H9 (cell line): ENCODE measurements around the gene IGFBP4. TPM values are rescaled to one million over a fixed set of nuclear protein-coding genes. Genes with fewer than 3 reads are reported as not detected.
A peak's percentile ranks its signal among the peaks of the same experiment; 100 is the strongest.

Experiments
- DNase-seq: peaks from one replicate; pipeline ENCODE4 v3.0.0-alpha.2; 2017
- H2AFZ ChIP-seq: one replicate; pipeline ENCODE4 v1.6.1; 2013; ENCODE audit warnings: mild to moderate bottlenecking, low read length, control low read depth, moderate library complexity
- H2AK5ac ChIP-seq: 2 replicates; pipeline ENCODE4 v1.6.1; 2013; ENCODE audit warnings: low read length, control low read depth, mixed read lengths; ENCODE audit not compliant: insufficient read length
- H2BK120ac ChIP-seq: one replicate; pipeline ENCODE4 v1.6.1; 2013; ENCODE audit warnings: low read depth, mild to moderate bottlenecking, low read length, control low read depth, inconsistent platforms; ENCODE audit not compliant: poor library complexity, severe bottlenecking
- H2BK12ac ChIP-seq: 2 replicates; pipeline ENCODE4 v1.6.1; 2013; ENCODE audit warnings: low read length, control low read depth, mixed read lengths, low read depth; ENCODE audit not compliant: insufficient read length
- H2BK15ac ChIP-seq: 2 replicates; pipeline ENCODE4 v1.6.1; 2013; ENCODE audit warnings: low read depth, low read length, control low read depth
- H2BK20ac ChIP-seq: one replicate; pipeline ENCODE4 v1.6.1; 2013; ENCODE audit warnings: low read depth, mild to moderate bottlenecking, low read length, control low read depth, inconsistent platforms; ENCODE audit not compliant: poor library complexity, severe bottlenecking
- H2BK5ac ChIP-seq: 2 replicates; pipeline ENCODE4 v1.6.1; 2013; ENCODE audit warnings: low read length, control low read depth, mixed read lengths; ENCODE audit not compliant: insufficient read length
- H3K14ac ChIP-seq: 2 replicates; pipeline ENCODE4 v1.6.1; 2013; ENCODE audit warnings: low read length, control low read depth; ENCODE audit not compliant: insufficient read depth
- H3K18ac ChIP-seq: 2 replicates; pipeline ENCODE4 v1.6.1; 2013; ENCODE audit warnings: low read depth, mild to moderate bottlenecking, mixed read lengths, low read length, control low read depth; ENCODE audit not compliant: insufficient read length
- H3K23ac ChIP-seq: 2 replicates; pipeline ENCODE4 v1.6.1; 2013; ENCODE audit warnings: low read length, control low read depth, mixed read lengths, low read depth; ENCODE audit not compliant: insufficient read length
- H3K23me2 ChIP-seq: 2 replicates; pipeline ENCODE4 v1.6.1; 2013; ENCODE audit warnings: low read depth, mild to moderate bottlenecking, mixed read lengths, low read length, control low read depth; ENCODE audit not compliant: insufficient read length, poor library complexity, severe bottlenecking
- H3K27ac ChIP-seq: 2 replicates; pipeline ENCODE4 v1.5.1; 2013; ENCODE audit warnings: low read length, control low read depth, mixed read lengths, low read depth; ENCODE audit not compliant: insufficient read length
- H3K27me3 ChIP-seq: 2 replicates; pipeline ENCODE4 v1.6.1; 2013; ENCODE audit warnings: low read length, control low read depth, inconsistent platforms; ENCODE audit not compliant: insufficient read depth
- H3K4ac ChIP-seq: 2 replicates; pipeline ENCODE4 v1.6.1; 2013; ENCODE audit warnings: low read depth, mild to moderate bottlenecking, control low read depth, inconsistent platforms, low read length, moderate library complexity
- H3K4me1 ChIP-seq: 2 replicates; pipeline ENCODE4 v1.6.1; 2013; ENCODE audit warnings: low read length, control low read depth, inconsistent platforms; ENCODE audit not compliant: insufficient read depth
- H3K4me2 ChIP-seq: 2 replicates; pipeline ENCODE4 v1.6.1; 2013; ENCODE audit warnings: low read length, control low read depth, mixed read lengths; ENCODE audit not compliant: insufficient read length, insufficient read depth
- H3K56ac ChIP-seq: 2 replicates; pipeline ENCODE4 v1.6.1; 2013; ENCODE audit warnings: low read depth, mild to moderate bottlenecking, mixed read lengths, low read length, control low read depth; ENCODE audit not compliant: insufficient read length
- H3K79me1 ChIP-seq: 2 replicates; pipeline ENCODE4 v1.6.1; 2013; ENCODE audit warnings: low read depth, mild to moderate bottlenecking, moderate library complexity, low read length, control low read depth, inconsistent platforms; ENCODE audit not compliant: insufficient read depth, poor library complexity, severe bottlenecking
- H3K79me2 ChIP-seq: 2 replicates; pipeline ENCODE4 v1.6.1; 2013; ENCODE audit warnings: low read length, control low read depth, inconsistent platforms; ENCODE audit not compliant: insufficient read depth
- H3K9ac ChIP-seq: 2 replicates; pipeline ENCODE4 v1.6.1; 2013; ENCODE audit warnings: low read length, control low read depth, mixed read lengths; ENCODE audit not compliant: insufficient read length; ENCODE audit errors: extremely low read depth
- H3K9me3 ChIP-seq: one replicate; pipeline ENCODE4 v1.6.1; 2013; ENCODE audit warnings: low read depth, low read length, inconsistent platforms; ENCODE audit not compliant: control insufficient read depth
- H3T11ph ChIP-seq: one replicate; pipeline ENCODE4 v1.6.1; 2013; ENCODE audit warnings: mild to moderate bottlenecking, low read length, control low read depth, inconsistent platforms
- H4K20me1 ChIP-seq: one replicate; pipeline ENCODE4 v1.6.1; 2013; ENCODE audit not compliant: control insufficient read depth, insufficient read length, insufficient read depth
- H4K5ac ChIP-seq: 2 replicates; pipeline ENCODE4 v1.6.1; 2013; ENCODE audit warnings: low read depth, mild to moderate bottlenecking, mixed read lengths, low read length, control low read depth; ENCODE audit not compliant: insufficient read length
- H4K8ac ChIP-seq: replicated peaks from 2 replicates; pipeline ENCODE4 v1.6.1; 2013; ENCODE audit warnings: low read length, control low read depth, mixed read lengths, low read depth; ENCODE audit not compliant: insufficient read length
- H4K91ac ChIP-seq: 2 replicates; pipeline ENCODE4 v1.6.1; 2013; ENCODE audit warnings: low read depth, mild to moderate bottlenecking, moderate library complexity, mixed read lengths, low read length, control low read depth; ENCODE audit not compliant: insufficient read length
- H3K27ac Mint-ChIP-seq, 3 experiments: 2 replicates in 2 of 3; 3 replicates in 1 of 3; pipeline ENCODE4 v1.8.0; 2020 to 2021; ENCODE audit warnings: mixed read lengths in 3 of 3, mild to moderate bottlenecking in 1 of 3, moderate library complexity in 1 of 3
- H3K27me3 Mint-ChIP-seq: 2 replicates; pipeline ENCODE4 v1.8.0; 2021; ENCODE audit warnings: low read depth, mild to moderate bottlenecking, moderate library complexity, mixed read lengths
- H3K36me3 Mint-ChIP-seq, 3 experiments: 2 replicates in 2 of 3; 3 replicates in 1 of 3; pipeline ENCODE4 v1.8.0; 2020 to 2021; ENCODE audit warnings: low read depth in 3 of 3, mixed read lengths in 3 of 3; ENCODE audit not compliant: insufficient read depth in 1 of 3
- H3K4me1 Mint-ChIP-seq, 2 experiments: 2 replicates each; pipeline ENCODE4 v1.8.0; 2020; ENCODE audit warnings: mixed read lengths in 2 of 2
- H3K4me3 Mint-ChIP-seq, 2 experiments: 2 replicates in 1 of 2; 3 replicates in 1 of 2; pipeline ENCODE4 v1.8.0; 2020 to 2021; ENCODE audit warnings: mild to moderate bottlenecking in 2 of 2, mixed read lengths in 2 of 2, moderate library complexity in 1 of 2
- H3K9me3 Mint-ChIP-seq, 2 experiments: 2 replicates in 1 of 2; 3 replicates in 1 of 2; pipeline ENCODE4 v1.8.0; 2020; ENCODE audit warnings: mild to moderate bottlenecking in 2 of 2, mixed read lengths in 2 of 2, moderate library complexity in 1 of 2
- CTCF ChIP-seq: fragments of 200-600 bp; sonication (generic); conservative IDR thresholded peaks from 3 replicates; pipeline ENCODE4 v1.8.0; 2021; ENCODE audit warnings: antibody characterized with exemption, mild to moderate bottlenecking
- WGBS: extraction: QIAGEN DNeasy Blood & Tissue Kit; methylation state at CpG from one replicate; pipeline ENCODE4 v1.1.7; 2013; ENCODE audit warnings: missing lambda C conversion rate, low lambda C conversion rate, mixed read lengths; ENCODE audit not compliant: insufficient read length; ENCODE audit errors: extremely low coverage; 5-methylcytosine and 5-hydroxymethylcytosine counted together
- total RNA-seq: library from RNA; stranded (reverse); gene quantifications from 2 replicates; pipeline ENCODE4 v1.2.1, GENCODE V29; 2021

Gene IGFBP4
- total RNA-seq, 1 experiment from 2014 or later: 49.9 TPM

- H2BK120ac ChIP-seq: no peak overlapping the region
- no peak overlapping the region for H4K5ac ChIP-seq
- peaks cover 5% of the 10 kb centered on the region; the same call in 1 of the 2 replicates for H3K79me2 ChIP-seq
- no peak overlapping the region for H2AFZ ChIP-seq
- H3K27ac ChIP-seq: no peak overlapping the region
- peaks cover 12 to 16% (median 15%) of the 10 kb centered on the region in 3 experiments; a peak in 5 of 7 replicates for H3K36me3 Mint-ChIP-seq
- H3K4me1 ChIP-seq: no peaks in the 10 kb centered on the region; the same call in 1 of the 2 replicates
- H3K27ac Mint-ChIP-seq: peak overlapping the region in 1 of 3 experiments; percentile 4; a peak in 1 of 7 replicates
- no peak for TF ChIP-seq CTCF
- no peak overlapping the region for H3K4ac ChIP-seq
- no peak overlapping the region for H2BK20ac ChIP-seq
- no peak overlapping the region for H2BK12ac ChIP-seq
- H2AK5ac ChIP-seq: no peak overlapping the region
- H3K9me3 Mint-ChIP-seq: peaks cover 0 to 2% of the 10 kb centered on the region in 2 experiments; a peak in 1 of 5 replicates
- H3K4me3 Mint-ChIP-seq: no peak overlapping the region; a peak in 2 of 5 replicates
- no peak overlapping the region for H3K18ac ChIP-seq
- no peak overlapping the region for H3T11ph ChIP-seq
- no peak overlapping the region for H3K56ac ChIP-seq
- H3K14ac ChIP-seq: no peak overlapping the region; the same call in 1 of the 2 replicates
- H3K9ac ChIP-seq: no peak overlapping the region
- no peak overlapping the region for H4K91ac ChIP-seq
- no peaks in the 10 kb centered on the region for H3K9me3 ChIP-seq
- no peaks in the 10 kb centered on the region for H3K27me3 Mint-ChIP-seq
- no peak overlapping the region for H3K23ac ChIP-seq
- H3K27me3 ChIP-seq: no peaks in the 10 kb centered on the region
- H3K4me1 Mint-ChIP-seq: peaks cover 37 to 39% of the 10 kb centered on the region in 2 experiments
- H2BK15ac ChIP-seq: no peak overlapping the region
- WGBS: no CpG with 5 or more reads among the region's 11 CpGs
- no peaks in the 10 kb centered on the region for H3K79me1 ChIP-seq
- no peaks in the 10 kb centered on the region for H4K20me1 ChIP-seq
- no peak overlapping the region for H4K8ac ChIP-seq
- no peak overlapping the region for H3K4me2 ChIP-seq
- H2BK5ac ChIP-seq: no peak overlapping the region
- DNase-seq: no peak
- peaks cover 9% of the 10 kb centered on the region for H3K23me2 ChIP-seq
Measured at GRCh38 chr17:40419559-40420331, 23.5 kb upstream of the IGFBP4 start.
